T-helper 9 cell (primary cell): ENCODE measurements around the gene PEAR1.

ENCODE experiments used
- DNase-seq: peaks from one replicate; pipeline ENCODE4 v3.0.0-alpha.2; 2020

Gene PEAR1

DNA sequence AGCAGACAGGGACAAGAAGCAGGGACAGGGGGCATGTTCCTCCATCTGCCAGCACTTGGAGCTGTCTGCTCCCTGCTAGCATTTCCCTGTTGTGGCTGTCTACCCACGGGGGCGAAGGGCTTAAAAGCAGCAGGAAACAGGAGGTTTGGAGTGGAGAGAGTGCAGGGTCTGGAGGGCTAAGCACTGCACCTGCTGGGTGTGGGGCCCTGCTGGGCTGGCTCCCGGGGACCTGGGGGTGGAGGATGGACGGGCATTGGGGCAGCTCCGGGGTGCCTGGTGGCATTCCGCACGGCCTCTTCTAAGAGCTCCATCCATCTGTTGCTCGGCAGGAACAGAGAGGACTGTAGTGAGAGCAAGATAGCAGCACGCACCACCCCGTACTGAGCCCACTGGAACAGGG is 48.2 kb downstream of the PEAR1 start:
- no peak for DNase-seq

DNA sequence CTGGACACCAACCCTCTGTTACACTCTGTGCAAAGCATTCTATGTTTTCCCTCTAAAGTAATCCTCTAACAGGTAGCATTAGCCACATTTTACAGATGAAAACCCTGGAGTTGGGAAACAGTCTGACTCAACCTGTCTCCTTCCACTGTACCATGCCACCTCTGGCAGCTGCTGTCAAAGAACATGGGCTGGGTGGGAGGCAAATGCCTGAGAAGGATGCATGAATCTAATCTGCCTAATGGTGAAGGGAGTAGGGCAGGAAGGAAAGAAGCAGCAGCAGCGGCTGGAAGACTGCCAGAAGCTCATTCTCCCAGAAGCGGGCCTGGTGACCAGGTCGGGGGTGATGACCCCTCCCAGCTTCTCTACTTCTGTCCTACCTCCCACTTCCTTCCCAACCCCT is 48.7 kb downstream of the PEAR1 start:
- no peak for DNase-seq

DNA sequence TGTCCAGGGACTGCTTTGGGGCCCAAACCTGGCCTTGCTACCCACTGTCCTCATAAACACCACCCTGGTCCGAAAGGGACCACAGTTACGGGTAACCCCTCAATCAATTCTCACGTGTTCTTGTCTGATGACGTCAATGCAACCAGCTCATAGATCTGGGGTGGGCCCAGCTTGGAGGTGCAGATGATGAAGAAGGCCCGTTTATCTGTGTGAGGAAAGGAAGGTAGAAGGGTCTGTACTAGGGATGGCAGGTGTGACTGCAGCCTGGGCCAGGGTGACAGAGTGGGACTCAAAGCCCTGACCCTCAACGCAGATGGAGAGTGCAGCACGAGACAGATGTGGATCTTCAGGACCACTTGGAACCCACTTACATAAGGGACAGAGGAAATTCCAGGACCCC is 49.1 kb downstream of the PEAR1 start:
- DNase-seq = no peak

DNA sequence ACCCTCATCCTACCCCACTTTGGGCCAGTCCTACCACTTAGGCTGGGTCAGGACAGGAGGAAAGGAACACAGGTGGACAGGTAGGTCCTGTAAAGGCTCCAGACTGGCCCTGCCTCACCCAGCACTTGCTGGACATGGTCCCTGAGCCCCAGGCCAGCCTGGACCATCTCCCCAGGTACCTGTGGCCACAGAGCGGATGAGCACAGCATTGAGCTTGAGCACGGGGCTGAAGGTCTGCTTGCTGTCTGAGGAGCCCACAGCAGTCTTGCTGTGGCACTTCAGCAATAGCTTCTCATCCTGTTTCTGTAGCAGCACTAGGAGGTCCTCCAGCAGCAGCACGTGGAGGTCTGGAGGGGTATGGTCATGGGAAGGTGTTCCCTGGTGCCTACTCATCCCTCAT is 50.2 kb downstream of the PEAR1 start:
- no peak for DNase-seq

DNA sequence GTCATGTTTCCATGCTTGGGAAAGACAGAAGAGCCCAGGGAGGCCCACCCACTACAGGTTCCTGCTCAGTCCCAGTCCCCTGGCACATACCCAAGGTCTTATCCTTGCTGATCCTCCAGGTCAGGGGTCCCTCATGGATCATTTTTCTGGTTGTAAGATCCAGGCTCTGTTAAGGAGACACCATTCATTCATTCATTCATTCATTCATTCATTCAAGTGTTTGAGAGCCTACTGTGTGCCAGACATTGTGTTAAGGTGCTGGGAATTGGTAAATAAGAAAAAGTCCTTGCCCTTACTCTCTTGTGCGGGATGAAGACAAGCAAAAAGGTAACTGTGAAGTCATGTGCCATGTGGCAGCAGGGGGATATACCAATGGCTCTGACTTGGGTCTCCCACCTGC is 50.8 kb downstream of the PEAR1 start:
- DNase-seq = no peak

DNA sequence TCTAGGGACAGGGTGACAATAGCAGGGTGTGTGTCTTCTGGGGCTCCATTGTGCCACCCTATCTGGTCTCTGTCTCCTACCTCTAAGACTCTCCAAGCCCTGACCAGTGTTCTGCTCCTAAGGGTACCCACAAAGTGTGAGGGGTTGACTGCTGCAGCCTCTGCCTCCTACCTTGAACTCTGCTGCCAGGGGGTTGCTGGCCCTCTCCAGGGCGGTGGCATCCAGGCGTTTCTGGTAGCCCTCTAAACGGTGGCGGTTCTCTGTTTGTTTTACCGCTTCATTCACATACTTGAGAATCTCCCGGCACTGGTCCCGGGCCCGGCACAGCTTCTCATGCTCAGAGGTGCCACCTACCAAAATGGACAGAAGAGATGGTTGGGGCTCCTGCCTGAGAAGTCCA is 51.3 kb downstream of the PEAR1 start:
- no peak for DNase-seq

DNA sequence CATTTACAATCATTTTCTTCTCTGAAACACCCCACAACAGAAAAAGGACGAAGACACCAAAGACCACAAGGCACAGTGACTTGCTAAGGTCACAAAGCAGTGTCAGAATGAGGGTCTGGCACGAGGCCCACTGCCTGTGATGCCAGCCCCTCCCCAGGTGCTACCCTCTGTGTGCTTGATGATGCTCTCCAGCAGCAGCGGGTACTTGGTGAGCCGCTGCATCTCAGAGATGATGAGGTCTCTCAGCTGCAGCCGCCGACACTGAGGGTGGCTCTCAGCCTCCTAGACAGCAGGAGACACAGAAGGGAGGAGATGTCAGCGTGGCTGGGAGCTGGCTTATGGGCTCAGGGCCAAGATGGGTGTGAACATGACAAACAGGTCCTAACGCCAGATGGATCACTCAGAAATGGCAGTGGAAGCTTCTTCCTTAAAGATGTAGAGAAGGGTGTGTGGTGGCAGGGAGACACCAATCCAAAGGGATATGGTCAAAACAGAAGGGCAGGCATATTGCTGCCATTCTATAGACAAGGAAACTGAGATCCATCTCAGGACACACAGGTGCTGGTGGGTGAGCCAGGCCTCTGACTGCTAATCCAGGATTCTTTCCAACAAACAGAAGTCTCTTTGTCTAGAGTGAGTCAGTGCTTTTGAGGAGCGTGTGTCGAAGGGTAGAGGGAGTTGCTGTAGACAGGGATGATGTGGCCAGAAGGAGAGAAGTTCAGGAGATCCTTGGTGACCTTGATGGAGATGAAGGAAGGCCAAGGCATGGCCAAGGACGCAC is 52.6 kb downstream of the PEAR1 start:
- DNase-seq = no peak

DNA sequence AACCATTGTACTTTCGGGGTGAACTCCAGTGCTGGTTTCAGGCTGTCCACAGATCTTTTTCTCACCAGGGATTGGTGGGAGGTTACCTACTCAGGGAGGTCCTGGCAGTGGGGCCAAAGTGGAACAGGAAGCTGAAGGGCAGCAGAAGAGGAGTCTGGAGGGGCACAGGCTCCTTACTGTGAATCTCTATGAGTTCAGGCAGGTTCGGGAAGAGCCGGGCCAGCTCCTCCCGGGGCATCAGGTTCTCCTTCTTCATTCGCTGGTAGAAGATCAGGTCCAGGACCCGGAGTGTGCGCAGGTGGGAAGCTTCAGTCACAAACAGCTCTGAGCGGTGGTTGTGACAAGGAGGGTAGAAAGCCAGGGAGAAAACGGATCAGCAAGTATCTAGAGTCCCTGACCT is 53.6 kb downstream of the PEAR1 start:
- DNase-seq = no peak

DNA sequence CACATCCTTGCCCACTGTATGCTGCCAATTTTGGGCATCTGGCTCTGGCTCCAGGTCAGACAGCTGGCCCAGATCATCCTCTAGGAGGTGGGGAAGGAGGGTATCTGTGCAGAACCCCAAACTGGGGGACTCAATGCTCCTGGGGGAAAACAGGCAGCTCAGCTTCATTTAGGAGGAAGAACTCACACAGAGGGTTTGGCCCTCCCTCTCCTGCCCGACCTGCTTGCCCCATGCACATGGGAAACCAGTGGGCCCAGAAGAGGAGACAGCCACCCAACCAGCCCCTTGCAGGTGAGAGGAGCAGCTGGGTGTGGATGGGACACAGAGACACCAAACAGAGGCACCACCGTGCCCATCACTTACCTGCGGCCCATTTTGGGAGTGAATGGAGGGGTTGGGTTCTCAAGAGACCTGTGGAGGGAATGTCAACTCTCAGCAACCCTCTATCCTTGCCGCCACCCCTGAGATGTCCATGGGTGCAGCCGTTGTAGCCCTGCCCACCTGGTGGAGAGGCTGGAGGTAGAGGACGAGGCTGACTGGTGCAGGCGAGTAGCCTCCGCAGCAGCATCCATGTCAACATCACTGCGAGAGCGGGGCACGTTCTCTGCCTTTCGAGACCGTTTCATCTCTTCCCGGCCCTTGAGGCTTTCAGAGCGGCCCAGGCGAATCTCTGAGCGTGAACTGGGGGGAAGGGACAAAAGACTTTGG is 54.5 kb downstream of the PEAR1 start:
- no peak for DNase-seq

DNA sequence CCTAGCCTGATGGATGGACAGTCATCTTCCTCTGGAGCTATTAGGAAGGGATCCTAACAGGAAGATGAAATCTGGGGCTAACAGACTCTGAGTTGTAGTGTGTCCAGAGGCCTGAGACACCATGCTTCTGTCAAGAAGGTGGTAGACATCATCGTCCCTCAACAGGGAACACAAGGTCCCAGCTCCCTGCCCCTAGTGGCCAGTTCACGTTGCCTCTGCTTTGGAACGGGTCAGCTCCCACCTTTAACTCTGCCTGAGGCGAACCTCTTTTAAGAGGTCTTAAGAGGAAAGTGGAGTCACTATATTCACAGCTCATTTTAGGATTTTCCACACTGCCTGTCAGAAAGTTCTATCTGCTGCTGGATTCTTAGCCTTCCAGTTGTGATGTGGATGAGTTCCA is 55.2 kb downstream of the PEAR1 start:
- no peak for DNase-seq

DNA sequence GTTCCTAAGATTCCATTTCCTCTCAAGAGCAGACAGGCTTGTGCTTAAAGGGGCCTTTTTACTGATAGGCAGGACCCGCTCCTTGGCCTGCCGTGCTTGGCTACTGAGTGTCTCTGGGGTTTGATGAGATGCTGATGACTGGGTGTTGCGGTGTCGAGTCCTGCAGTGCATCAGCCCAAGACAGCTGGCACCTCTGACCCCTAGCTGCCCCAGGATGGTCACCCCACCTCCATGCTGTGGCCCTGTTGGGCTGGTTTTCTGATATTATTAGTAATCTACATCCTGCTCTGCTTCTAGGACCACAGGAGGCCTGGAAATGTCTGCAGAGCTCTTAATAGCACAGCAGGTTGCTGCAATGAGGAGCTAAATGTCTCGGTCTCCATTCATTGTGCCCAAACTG is 55.6 kb downstream of the PEAR1 start:
- DNase-seq = no peak

DNA sequence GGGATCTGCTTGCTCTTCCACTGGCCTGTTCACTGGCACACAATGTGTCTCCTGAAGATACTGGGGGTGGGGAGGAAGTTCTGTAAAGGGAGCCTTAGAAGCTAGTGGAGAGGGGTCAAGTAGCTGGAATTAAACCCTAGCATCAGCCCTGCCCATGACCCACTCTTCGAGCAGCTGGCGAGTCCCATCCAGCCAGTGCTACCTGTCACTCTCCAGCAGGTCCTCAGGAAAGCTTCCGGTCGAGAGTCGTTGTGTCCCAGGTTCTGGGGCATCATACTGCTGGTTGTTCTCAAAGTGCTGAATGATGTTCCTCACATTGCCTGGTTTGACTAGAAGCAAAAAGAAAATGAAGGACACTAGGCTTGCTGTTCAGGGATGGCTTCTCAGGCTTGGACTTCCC is 57.9 kb downstream of the PEAR1 start:
- no peak for DNase-seq

DNA sequence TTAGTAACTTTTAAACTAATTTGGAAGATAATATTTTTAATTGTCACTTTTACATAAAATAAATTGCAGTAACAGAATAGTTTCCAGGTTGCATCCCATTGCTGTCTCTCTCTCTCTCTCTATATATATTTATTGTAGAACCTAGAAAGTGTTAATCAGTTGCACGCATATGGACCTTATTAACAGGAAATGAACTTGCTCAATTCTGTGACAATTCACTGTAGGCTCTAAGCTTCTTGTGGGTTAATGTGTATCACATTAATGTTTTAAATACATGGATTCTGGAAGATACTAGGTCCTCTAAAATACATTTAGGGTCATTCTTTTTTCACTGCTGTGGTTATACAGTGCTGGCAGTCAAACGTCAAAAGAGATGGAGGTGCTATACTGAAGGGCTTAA is 60.1 kb downstream of the PEAR1 start:
- DNase-seq = no peak

DNA sequence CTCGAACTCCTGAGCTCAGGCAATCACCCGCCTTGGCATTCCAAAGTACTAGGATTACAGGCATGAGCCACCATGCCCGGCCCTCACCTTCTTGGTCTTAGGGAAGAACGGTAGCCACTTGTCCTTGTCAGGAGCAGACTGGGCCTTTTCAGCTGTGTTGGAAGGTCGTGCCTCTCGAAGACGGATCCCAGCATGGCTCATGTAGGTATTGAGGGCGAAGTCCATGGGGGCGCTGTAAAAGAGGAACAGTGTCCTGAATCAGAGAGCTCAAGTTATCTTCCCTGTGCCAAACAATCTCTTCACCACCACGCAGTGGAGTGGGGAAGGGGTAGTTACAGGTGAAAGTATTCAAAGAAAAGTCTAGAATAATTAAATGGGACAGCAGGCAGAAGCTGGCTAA is 62.8 kb downstream of the PEAR1 start:
- no peak for DNase-seq

DNA sequence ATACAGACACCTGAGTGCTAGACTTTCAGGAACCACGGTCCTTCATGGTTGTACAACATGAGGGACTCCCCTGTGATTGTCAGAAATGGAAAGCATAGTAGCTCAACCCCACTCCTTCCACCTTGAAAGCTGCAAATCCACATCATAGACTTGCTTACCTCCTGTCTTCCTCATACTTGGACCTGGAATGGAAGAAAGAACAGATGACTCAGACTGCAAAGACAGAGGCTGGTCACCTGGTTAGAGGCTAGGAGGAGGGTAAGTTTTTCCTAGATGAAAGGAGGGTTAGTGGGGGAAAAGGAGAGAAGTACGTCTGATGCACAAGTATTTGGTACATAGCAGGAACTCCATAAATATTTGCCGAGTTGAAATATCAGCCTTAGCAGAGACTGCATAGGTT is 64.1 kb downstream of the PEAR1 start:
- DNase-seq = no peak

DNA sequence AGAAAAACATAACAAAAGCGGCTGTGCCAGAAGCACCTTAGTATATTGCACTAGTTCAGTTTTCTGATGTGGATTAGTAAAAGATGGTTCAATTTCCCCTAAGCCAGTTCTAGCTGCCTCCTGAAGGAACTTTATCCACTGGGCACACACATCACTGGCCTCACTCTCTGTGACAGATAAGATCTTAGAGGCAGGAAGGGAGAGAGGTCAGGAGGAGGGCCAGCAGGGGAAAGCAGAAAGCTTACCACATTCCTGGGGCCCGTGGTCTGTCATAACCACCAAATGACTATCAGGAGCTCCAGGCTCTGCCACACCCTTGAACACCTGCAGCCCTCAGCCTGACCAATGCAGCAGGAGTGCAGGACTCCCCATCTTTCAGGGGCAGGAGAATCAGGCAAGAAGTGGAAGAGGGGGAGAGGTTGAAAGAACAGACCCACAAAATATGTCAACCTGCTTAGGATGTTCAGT is 64.8 kb downstream of the PEAR1 start:
- no peak for DNase-seq

DNA sequence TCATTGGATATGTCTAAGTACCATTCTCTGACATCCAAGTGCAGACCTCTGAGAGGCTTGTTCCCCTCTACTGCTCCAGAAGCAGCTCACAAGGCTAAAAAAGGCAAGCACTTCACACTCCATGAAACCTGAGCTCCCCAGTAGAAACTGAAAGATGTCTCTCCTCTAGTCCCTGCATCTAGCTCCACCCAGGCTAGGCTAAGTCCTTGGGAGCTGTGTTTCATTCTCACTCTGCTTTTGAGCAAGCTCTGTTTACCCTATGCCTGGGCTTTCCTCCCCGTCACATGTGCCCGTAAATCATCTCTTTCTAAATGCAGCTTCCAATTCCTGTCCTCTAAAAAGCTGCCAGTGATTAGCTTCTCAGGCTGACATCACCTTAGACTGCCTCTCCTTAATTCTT is 65.9 kb downstream of the PEAR1 start:
- DNase-seq = no peak

DNA sequence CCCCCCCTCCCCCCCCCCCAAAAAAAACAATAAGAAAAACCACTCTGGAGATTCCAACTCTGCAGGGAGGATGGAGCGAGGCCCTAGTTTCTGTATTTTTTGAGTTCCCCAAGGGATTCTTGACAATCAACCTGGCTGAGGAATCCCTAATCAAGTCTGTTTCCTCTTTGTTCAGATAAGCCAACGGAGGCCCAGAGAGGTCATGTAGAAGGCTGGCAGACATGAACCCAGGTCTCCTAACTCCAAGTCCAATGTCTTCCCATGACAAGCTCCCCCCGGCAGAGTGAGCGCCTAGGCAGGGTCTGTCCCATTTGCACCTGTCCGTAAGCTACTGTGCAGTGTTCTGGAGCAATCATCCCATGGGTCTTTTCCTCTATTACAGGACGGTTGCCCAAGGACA is 66.4 kb downstream of the PEAR1 start:
- DNase-seq = no peak

DNA sequence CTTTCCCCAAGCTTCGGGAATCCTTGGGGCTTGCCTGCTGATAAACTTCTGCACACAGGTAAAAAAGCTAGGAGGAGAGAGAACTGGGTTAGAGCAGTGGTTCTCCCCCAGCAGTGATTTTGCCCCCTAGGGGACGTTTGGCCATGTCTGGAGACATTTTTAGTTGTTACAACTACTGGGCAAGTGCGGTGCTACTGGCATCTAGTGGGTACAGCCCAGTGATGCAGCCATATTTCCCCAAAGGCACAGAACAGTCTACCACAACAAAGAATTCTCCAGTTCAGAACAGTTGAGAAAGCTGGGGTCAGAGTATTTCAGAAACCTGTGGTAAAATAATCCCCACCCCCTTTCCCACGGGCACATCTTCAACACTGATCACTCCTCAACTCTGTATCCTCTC is 68.2 kb downstream of the PEAR1 start:
- no peak for DNase-seq

DNA sequence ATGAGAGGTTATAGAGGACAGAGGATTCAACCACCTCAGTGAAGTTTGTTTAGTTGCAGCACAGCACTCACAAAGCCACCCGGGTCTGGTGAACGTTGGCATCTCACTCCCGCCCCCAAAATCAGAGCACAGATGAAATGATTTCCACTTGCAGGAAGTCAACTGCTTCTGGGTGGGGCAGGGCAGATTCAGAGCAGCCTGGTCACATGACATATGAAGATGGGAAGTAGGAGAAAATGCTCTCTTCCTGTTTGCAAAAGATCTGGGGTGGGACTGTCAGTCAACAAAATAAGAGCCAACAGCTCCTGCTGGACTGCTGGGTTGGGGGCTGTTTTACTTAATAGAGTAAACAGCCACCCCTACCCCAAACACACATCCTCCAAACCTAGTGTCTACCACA is 70.1 kb downstream of the PEAR1 start:
- peak; percentile 3 for DNase-seq

DNA sequence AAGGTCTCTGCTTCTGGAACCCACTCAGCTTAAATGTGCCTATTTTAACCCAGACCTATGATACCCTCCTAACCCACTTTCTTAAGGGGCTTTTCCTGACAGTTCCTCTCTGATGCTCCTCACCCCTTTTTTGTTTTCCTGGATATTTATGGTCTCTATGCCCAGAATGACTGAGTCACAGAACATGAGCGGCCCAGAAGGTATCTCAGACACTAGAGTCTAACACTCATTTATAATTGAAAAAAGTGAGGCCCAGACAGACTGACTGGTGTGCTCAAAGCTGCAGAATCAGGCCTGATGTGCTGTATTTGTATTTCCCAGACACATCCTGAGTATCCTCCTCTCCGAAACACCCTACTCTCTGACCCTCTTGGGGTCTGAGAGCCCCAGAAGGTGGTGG is 70.9 kb downstream of the PEAR1 start:
- no peak for DNase-seq
